Liver (tissue), 10 donors: ENCODE data around the gene VPS39. TPM values are rescaled to one million over a fixed set of nuclear protein-coding genes. Genes with fewer than 3 reads are reported as not detected.

Experiments
- DNase-seq: peaks from one replicate; pipeline ENCODE4 v3.0.0-alpha.2; 2017; ENCODE audit warnings: low spot score
- H3K27ac ChIP-seq, 2 donors: one replicate each; pipeline ENCODE4 v1.7.0; 2013; ENCODE audit warnings: inconsistent platforms in 2 of 2, low read length in 2 of 2, control low read depth in 1 of 2, low read depth in 1 of 2, mild to moderate bottlenecking in 1 of 2
- H3K27me3 ChIP-seq, 4 donors: one replicate each; pipeline versions ENCODE4 v1.6.1 to v1.7.0; 2013; ENCODE audit warnings: low read length in 3 of 4, inconsistent platforms in 1 of 4, mild to moderate bottlenecking in 1 of 4, moderate library complexity in 1 of 4; ENCODE audit not compliant: control insufficient read depth in 4 of 4, insufficient read depth in 4 of 4
- H3K36me3 ChIP-seq, 4 donors: one replicate each; pipeline versions ENCODE4 v1.6.1 to v1.7.0; 2013; ENCODE audit warnings: low read length in 3 of 4, mild to moderate bottlenecking in 3 of 4, low read depth in 1 of 4, moderate library complexity in 1 of 4; ENCODE audit not compliant: control insufficient read depth in 4 of 4, insufficient read depth in 3 of 4
- H3K4me1 ChIP-seq, 4 donors: one replicate each; pipeline versions ENCODE4 v1.6.1 to v1.7.0; 2013; ENCODE audit warnings: low read length in 3 of 4, mild to moderate bottlenecking in 3 of 4, moderate library complexity in 1 of 4; ENCODE audit not compliant: control insufficient read depth in 4 of 4, insufficient read depth in 4 of 4
- H3K4me3 ChIP-seq, 3 donors: one replicate each; pipeline versions ENCODE4 v1.6.1 to v1.7.0; 2013; ENCODE audit warnings: low read length in 3 of 3, control low read depth in 1 of 3, low read depth in 1 of 3, mild to moderate bottlenecking in 1 of 3
- H3K9ac ChIP-seq, 2 donors: one replicate each; pipeline ENCODE4 v1.7.0; 2013; ENCODE audit warnings: low read length in 2 of 2, mild to moderate bottlenecking in 2 of 2, moderate library complexity in 2 of 2, control low read depth in 1 of 2, low read depth in 1 of 2
- H3K9me3 ChIP-seq, 4 donors: one replicate each; pipeline versions ENCODE4 v1.6.1 to v1.7.0; 2013; ENCODE audit warnings: low read length in 3 of 4; ENCODE audit not compliant: control insufficient read depth in 4 of 4
- ATF3 ChIP-seq: IDR thresholded peaks from 2 replicates; pipeline ENCODE4 v1.6.1; 2016; ENCODE audit warnings: antibody characterized with exemption
- CTCF ChIP-seq: fragments of 150-350 bp; IDR thresholded peaks from 2 replicates; pipeline ENCODE4 v1.5.1; 2017; ENCODE audit warnings: improper control_type of control experiment, low read depth, low read length; ENCODE audit not compliant: missing input control
- EGR1 ChIP-seq, 2 donors: IDR thresholded peaks; 2 replicates each; pipeline ENCODE4 v1.6.1; 2016 to 2018; ENCODE audit warnings: antibody characterized with exemption in 2 of 2, low read depth in 2 of 2
- FOXA1 ChIP-seq: IDR thresholded peaks from 2 replicates; pipeline ENCODE4 v1.6.1; 2016; ENCODE audit warnings: antibody characterized with exemption
- FOXA2 ChIP-seq: IDR thresholded peaks from 2 replicates; pipeline ENCODE4 v1.6.1; 2016; ENCODE audit warnings: antibody characterized with exemption
- GABPA ChIP-seq, 2 donors: IDR thresholded peaks in 1 of 2; conservative IDR thresholded peaks in 1 of 2; 2 replicates each; pipeline ENCODE4 v1.6.1; 2016; ENCODE audit warnings: antibody characterized with exemption in 2 of 2, mild to moderate bottlenecking in 1 of 2, moderate library complexity in 1 of 2
- HNF4A ChIP-seq, 2 donors: conservative IDR thresholded peaks; 2 replicates each; pipeline ENCODE4 v1.6.1; 2016; ENCODE audit warnings: antibody characterized with exemption in 2 of 2, mild to moderate bottlenecking in 2 of 2
- HNF4G ChIP-seq: IDR thresholded peaks from 2 replicates; pipeline ENCODE4 v1.6.1; 2016; ENCODE audit warnings: antibody characterized with exemption
- JUND ChIP-seq, 2 donors: IDR thresholded peaks; 2 replicates each; pipeline ENCODE4 v1.6.1; 2016; ENCODE audit warnings: antibody characterized with exemption in 2 of 2
- MAX ChIP-seq: IDR thresholded peaks from 2 replicates; pipeline ENCODE4 v1.6.1; 2016; ENCODE audit warnings: antibody characterized with exemption
- NR2F2 ChIP-seq: IDR thresholded peaks from 2 replicates; pipeline ENCODE4 v1.6.1; 2016; ENCODE audit warnings: antibody characterized with exemption
- RAD21 ChIP-seq, 2 donors: IDR thresholded peaks; 2 replicates each; pipeline ENCODE4 v1.6.1; 2016; ENCODE audit warnings: antibody characterized with exemption in 2 of 2, mild to moderate bottlenecking in 2 of 2
- REST ChIP-seq: IDR thresholded peaks from 2 replicates; pipeline ENCODE4 v1.6.1; 2016; ENCODE audit warnings: antibody characterized with exemption, mild to moderate bottlenecking
- RXRA ChIP-seq, 2 donors: IDR thresholded peaks; 2 replicates each; pipeline ENCODE4 v1.6.1; 2017 to 2018; ENCODE audit warnings: antibody characterized with exemption in 2 of 2, mild to moderate bottlenecking in 1 of 2
- SP1 ChIP-seq: IDR thresholded peaks from 2 replicates; pipeline ENCODE4 v1.6.1; 2018; ENCODE audit warnings: antibody characterized with exemption, mild to moderate bottlenecking
- TAF1 ChIP-seq: conservative IDR thresholded peaks from 2 replicates; pipeline ENCODE4 v1.6.1; 2016; ENCODE audit warnings: antibody characterized with exemption, mild to moderate bottlenecking
- YY1 ChIP-seq: IDR thresholded peaks from 2 replicates; pipeline ENCODE4 v1.6.1; 2016; ENCODE audit warnings: antibody characterized with exemption, mild to moderate bottlenecking
- ZBTB33 ChIP-seq: IDR thresholded peaks from 2 replicates; pipeline ENCODE4 v1.6.1; 2016; ENCODE audit warnings: antibody characterized with exemption
- WGBS: extraction: QIAGEN DNeasy Blood & Tissue Kit; methylation state at CpG from one replicate; pipeline ENCODE4 v1.1.7; 2013; 5-methylcytosine and 5-hydroxymethylcytosine counted together
- polyA plus RNA-seq, 2 donors: library from polyadenylated mRNA; stranded (reverse) in 1 of 2; unstranded in 1 of 2; fragments of 200-250 nt in 1 of 2; fragments of >200 nt in 1 of 2; fragmentation: Nextera tagmentation in 1 of 2; extraction: Ambion mirVana in 1 of 2; gene quantifications; one replicate each; pipeline versions ENCODE4 v1.2.1 to v1.2.3, GENCODE V29; 2013 to 2015
- small RNA-seq: library from RNA; depleted of rRNA; stranded (forward); fragments of <200 nt; gene quantifications from one replicate; pipeline ENCODE3, GENCODE V24; 2014
- total RNA-seq, 2 donors: library from RNA; depleted of rRNA; stranded (reverse); fragments of >200 nt; gene quantifications; one replicate each; pipeline ENCODE4 v1.2.3, GENCODE V29; 2014
- donor health status: healthy.
- donor health status: healthy.
- donor health status: healthy.
- donor health status: healthy.
- donor health status: healthy.

Gene VPS39
- total and polyA plus RNA-seq, 4 donors = 11.1 to 41.2 (median 16.8) TPM

- TF ChIP-seq MAX (no peak), TAF1 (no peak), SP1 (no peak), ZBTB33 (no peak), ATF3 (no peak), HNF4G (no peak), FOXA1 (no peak), HNF4A (conservative IDR thresholded peaks at IDR 0.05) (no peak), EGR1 (IDR thresholded peaks at IDR 0.05; ENCODE audit: low read depth in 2 of 2) (no peak), REST (no peak), CTCF (no peak), RXRA (IDR thresholded peaks at IDR 0.05) (no peak), JUND (IDR thresholded peaks at IDR 0.05) (no peak), FOXA2 (no peak), GABPA (IDR thresholded peaks at IDR 0.05 in 1 of 2, conservative IDR thresholded peaks at IDR 0.05 in 1 of 2) (no peak), NR2F2 (no peak), YY1 (no peak), RAD21 (IDR thresholded peaks at IDR 0.05) (no peak)
- H3K9ac ChIP-seq = no peak overlapping the region
- no peak for DNase-seq
These were observed 99.3 kb downstream of the VPS39 start for GRCh38 chr15:42108806-42109205.

More at GRCh38 chr15:42108806-42109205, 99.3 kb downstream of the VPS39 start:
- H3K27me3 ChIP-seq = no peaks in the 10 kb centered on the region
- H3K9me3 ChIP-seq = no peaks in the 10 kb centered on the region
- H3K4me1 ChIP-seq = no peaks in the 10 kb centered on the region
- WGBS = 72% methylated on average over 3 of the region's 3 CpGs
- no peak overlapping the region for H3K27ac ChIP-seq
- H3K4me3 ChIP-seq = no peak overlapping the region
- H3K36me3 ChIP-seq = no peaks in the 10 kb centered on the region

Small RNAs within 50 kb of the gene (small RNA-seq; reads per million reads assigned to genes)
- 0.84 reads per million, percentile 74 among the genes with 10 or more reads in this experiment for gene MIR627

Other genes with a start within 250 kb of the VPS39 start
- 1 to 10 TPM; 5.1 to 10.0 TPM for gene EHD4, start 235.7 kb downstream of the VPS39 start, total RNA-seq
- 1 to 10 TPM; 3.3 to 7.3 TPM for gene EHD4, start 235.7 kb downstream of the VPS39 start, polyA plus RNA-seq
- gene PLA2G4E, start 187.3 kb downstream of the VPS39 start, total RNA-seq = not detected
- not detected for gene PLA2G4E, start 187.3 kb downstream of the VPS39 start, polyA plus RNA-seq
- not detected for gene PLA2G4D, start 113.7 kb downstream of the VPS39 start, total RNA-seq
- gene PLA2G4D, start 113.7 kb downstream of the VPS39 start, polyA plus RNA-seq = not detected
- not detected for gene PLA2G4F, start 51.7 kb downstream of the VPS39 start, total RNA-seq
- gene PLA2G4F, start 51.7 kb downstream of the VPS39 start, polyA plus RNA-seq = not detected
- 10 to 100 TPM in 1 of 2 donors, 1 to 10 TPM in 1; 7.0 to 28.9 TPM for gene GANC, start 64.9 kb upstream of the VPS39 start, total RNA-seq
- 10 to 100 TPM in 1 of 2 donors, 1 to 10 TPM in 1; 4.8 to 14.9 TPM for gene GANC, start 64.9 kb upstream of the VPS39 start, polyA plus RNA-seq
- 10 to 100 TPM; 26.2 to 27.3 TPM for gene TMEM87A, start 65.1 kb upstream of the VPS39 start, total RNA-seq
- 10 to 100 TPM in 1 of 2 donors, 1 to 10 TPM in 1; 9.2 to 17.5 TPM for gene TMEM87A, start 65.1 kb upstream of the VPS39 start, polyA plus RNA-seq
- gene CAPN3, start 151.2 kb upstream of the VPS39 start, total RNA-seq = 1 to 10 TPM; 2.0 to 6.1 TPM
- 1 to 10 TPM; 2.2 to 6.1 TPM for gene CAPN3, start 151.2 kb upstream of the VPS39 start, polyA plus RNA-seq